HepG2 (cell line): ENCODE measurements around the gene CCDC88B. TPM values are rescaled to one million over a fixed set of nuclear protein-coding genes. Genes with fewer than 3 reads are reported as not detected.

Experiments
- AKAP8 ChIP-seq: sonication (generic); formaldehyde crosslinking; IDR thresholded peaks from 2 replicates; pipeline ENCODE4 v1.5.1; 2020; ENCODE audit warnings: mild to moderate bottlenecking, missing genetic modification reagents
- BCL6 ChIP-seq: IDR thresholded peaks from 2 replicates; pipeline ENCODE4 v1.6.1; 2016; ENCODE audit warnings: missing genetic modification reagents, missing compliant biosample characterization
- EED ChIP-seq: sonication (generic); formaldehyde crosslinking; IDR thresholded peaks from 2 replicates; pipeline ENCODE4 v1.5.0; 2020; ENCODE audit warnings: mild to moderate bottlenecking, missing genetic modification reagents
- ERF ChIP-seq: IDR thresholded peaks from 2 replicates; pipeline ENCODE4 v1.6.1; 2018; ENCODE audit warnings: missing biosample characterization, missing genetic modification reagents
- KLF9 ChIP-seq: IDR thresholded peaks from 2 replicates; pipeline ENCODE4 v1.6.1; 2016; ENCODE audit warnings: low read depth
- MLX ChIP-seq: IDR thresholded peaks from 2 replicates; pipeline ENCODE4 v1.6.1; 2016
- MLXIP ChIP-seq: sonication (generic); formaldehyde crosslinking; IDR thresholded peaks from 2 replicates; pipeline ENCODE4 v1.9.0; 2021; ENCODE audit warnings: missing genetic modification reagents, borderline replicate concordance
- PATZ1 ChIP-seq: sonication (generic); formaldehyde crosslinking; IDR thresholded peaks from 2 replicates; pipeline ENCODE4 v1.4.0; 2020; ENCODE audit warnings: missing genetic modification reagents
- PCBP1 ChIP-seq: fragments of 200-400 bp; formaldehyde crosslinking; IDR thresholded peaks from 2 replicates; pipeline ENCODE4 v1.6.1; 2017; ENCODE audit warnings: mild to moderate bottlenecking, low read depth, low read length, borderline replicate concordance
- SIN3A ChIP-seq: IDR thresholded peaks from 2 replicates; pipeline ENCODE4 v1.6.1; 2011; ENCODE audit warnings: low read depth, mild to moderate bottlenecking, control low read depth, low read length, borderline replicate concordance
- SMAD3 ChIP-seq: sonication (generic); formaldehyde crosslinking; IDR thresholded peaks from 2 replicates; pipeline ENCODE4 v1.4.0; 2020; ENCODE audit warnings: missing genetic modification reagents
- SOX13 ChIP-seq, 3 experiments: fragments of 450-650 bp in 1 of 3; sonication (generic) in 1 of 3; formaldehyde crosslinking in 1 of 3; IDR thresholded peaks in 2 of 3; conservative IDR thresholded peaks in 1 of 3; 2 replicates each; pipeline versions ENCODE4 v1.5.0 to v1.6.1; 2016 to 2020; ENCODE audit warnings: antibody characterized with exemption in 1 of 3, mild to moderate bottlenecking in 1 of 3, missing compliant biosample characterization in 1 of 3, missing genetic modification reagents in 1 of 3, moderate library complexity in 1 of 3
- WIZ ChIP-seq: sonication (generic); formaldehyde crosslinking; IDR thresholded peaks from 2 replicates; pipeline ENCODE4 v1.5.1; 2020; ENCODE audit warnings: mild to moderate bottlenecking, missing genetic modification reagents
- ZNF234 ChIP-seq: sonication (generic); formaldehyde crosslinking; conservative IDR thresholded peaks from 2 replicates; pipeline ENCODE4 v1.5.1; 2020; ENCODE audit warnings: mild to moderate bottlenecking, missing genetic modification reagents
- ZNF558 ChIP-seq: sonication (generic); formaldehyde crosslinking; IDR thresholded peaks from 2 replicates; pipeline ENCODE4 v1.9.0; 2022; ENCODE audit warnings: mild to moderate bottlenecking, missing genetic modification reagents, borderline replicate concordance
- ZNF607 ChIP-seq: sonication (generic); formaldehyde crosslinking; IDR thresholded peaks from 2 replicates; pipeline ENCODE4 v1.5.1; 2020; ENCODE audit warnings: missing genetic modification reagents, mild to moderate bottlenecking, borderline replicate concordance
- ZNF629 ChIP-seq: sonication (generic); formaldehyde crosslinking; conservative IDR thresholded peaks from 2 replicates; pipeline ENCODE4 v1.5.0; 2020; ENCODE audit warnings: missing genetic modification reagents
- ZNF720 ChIP-seq: sonication (generic); formaldehyde crosslinking; IDR thresholded peaks from 2 replicates; pipeline ENCODE4 v1.4.0; 2020; ENCODE audit warnings: missing genetic modification reagents
- ZNF883 ChIP-seq: sonication (generic); formaldehyde crosslinking; IDR thresholded peaks from 2 replicates; pipeline ENCODE4 v1.5.1; 2020; ENCODE audit warnings: mild to moderate bottlenecking, missing genetic modification reagents; ENCODE audit errors: not compliant biosample characterization
- polyA plus RNA-seq, 8 experiments: library from polyadenylated mRNA; depleted of rRNA in 3 of 8; stranded (reverse) in 7 of 8; unstranded in 1 of 8; fragments of >200 nt; fragmentation: Illumina TruSeq in 4 of 8; extraction: Trizol in 4 of 8; gene quantifications; 2 replicates each; pipeline versions ENCODE4 v1.2.1 to v1.2.3, GENCODE V29; 2011 to 2016; ENCODE audit warnings: low read depth in 4 of 8, missing spikeins in 1 of 8, mixed read lengths in 1 of 8; ENCODE audit not compliant: insufficient read depth in 1 of 8
- total RNA-seq, 5 experiments: library from RNA; depleted of rRNA; stranded (reverse); fragments of >200 nt; fragmentation: Illumina TruSeq; extraction: Trizol; gene quantifications; 2 replicates each; pipeline ENCODE4 v1.2.3, GENCODE V29; 2016; ENCODE audit warnings: low read depth in 1 of 5
- TF ChIP-seq, protein P1 (sequence below): sonication (generic); formaldehyde crosslinking; IDR thresholded peaks from 2 replicates; pipeline ENCODE4 v1.9.0; 2021; ENCODE audit warnings: missing genetic modification reagents, borderline replicate concordance
- TF ChIP-seq, protein P2 (sequence below): conservative IDR thresholded peaks from 2 replicates; pipeline ENCODE4 v1.6.1; 2018; ENCODE audit warnings: missing genetic modification reagents

CCDC88B gene
- total and polyA plus RNA-seq, 2 of the 13 experiments (the other 11 are each of a cell fraction or from before 2014, with no cell fraction given), result 3.6 to 4.8 TPM

DNA sequence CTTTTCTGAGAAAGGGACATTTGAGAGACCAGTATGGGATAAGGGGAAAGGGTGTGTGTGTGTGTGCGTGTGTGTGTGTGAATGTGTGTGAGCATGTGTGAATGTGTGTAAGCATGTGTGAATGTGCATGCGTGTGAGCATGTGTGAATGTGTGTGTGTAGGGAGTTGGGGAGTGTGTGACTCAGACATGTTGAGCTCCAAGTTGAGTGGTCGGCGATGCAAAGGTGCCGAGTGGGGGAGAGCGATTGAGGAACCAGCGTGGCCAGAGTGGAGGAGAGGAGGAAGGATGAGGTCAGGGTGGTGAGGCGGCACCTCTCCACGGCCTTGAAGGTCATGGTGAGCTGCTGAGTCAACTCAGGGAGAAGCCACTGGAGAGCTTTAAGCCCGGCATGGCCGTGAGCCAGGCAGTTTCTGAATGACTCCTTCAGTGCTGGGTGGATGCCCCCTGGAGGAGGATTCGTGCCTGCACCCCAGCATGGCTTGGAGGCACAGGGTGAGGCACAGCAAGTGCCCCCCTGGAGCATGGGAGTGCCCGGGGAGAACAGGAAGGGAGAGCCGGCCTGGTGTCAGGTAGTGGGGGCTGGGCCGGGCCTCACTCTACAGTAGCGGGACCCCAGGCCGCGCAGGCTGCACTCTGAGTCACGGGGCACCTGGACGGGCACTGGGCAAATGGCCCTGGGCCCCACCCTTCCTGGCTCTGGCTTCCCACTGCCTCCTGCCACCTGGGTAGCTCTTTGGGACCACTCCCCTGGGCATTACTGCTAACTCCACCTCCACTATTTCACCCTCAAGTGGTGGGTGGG lies 8.2 kb upstream of the CCDC88B start (continued):
- no peak for TF ChIP-seq ZNF720
- no peak for TF ChIP-seq SMAD3
- TF ChIP-seq MLX, result no peak
- no peak for TF ChIP-seq WIZ (CRISPR knock-in tag)
- TF ChIP-seq, protein P1, sequence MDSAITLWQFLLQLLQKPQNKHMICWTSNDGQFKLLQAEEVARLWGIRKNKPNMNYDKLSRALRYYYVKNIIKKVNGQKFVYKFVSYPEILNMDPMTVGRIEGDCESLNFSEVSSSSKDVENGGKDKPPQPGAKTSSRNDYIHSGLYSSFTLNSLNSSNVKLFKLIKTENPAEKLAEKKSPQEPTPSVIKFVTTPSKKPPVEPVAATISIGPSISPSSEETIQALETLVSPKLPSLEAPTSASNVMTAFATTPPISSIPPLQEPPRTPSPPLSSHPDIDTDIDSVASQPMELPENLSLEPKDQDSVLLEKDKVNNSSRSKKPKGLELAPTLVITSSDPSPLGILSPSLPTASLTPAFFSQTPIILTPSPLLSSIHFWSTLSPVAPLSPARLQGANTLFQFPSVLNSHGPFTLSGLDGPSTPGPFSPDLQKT (CRISPR knock-in tag), result no peak
- peak; percentile 58; the same call in 1 of the 2 replicates for TF ChIP-seq ERF (CRISPR knock-in tag)
- TF ChIP-seq AKAP8 (CRISPR knock-in tag), result no peak
- TF ChIP-seq, protein P2, sequence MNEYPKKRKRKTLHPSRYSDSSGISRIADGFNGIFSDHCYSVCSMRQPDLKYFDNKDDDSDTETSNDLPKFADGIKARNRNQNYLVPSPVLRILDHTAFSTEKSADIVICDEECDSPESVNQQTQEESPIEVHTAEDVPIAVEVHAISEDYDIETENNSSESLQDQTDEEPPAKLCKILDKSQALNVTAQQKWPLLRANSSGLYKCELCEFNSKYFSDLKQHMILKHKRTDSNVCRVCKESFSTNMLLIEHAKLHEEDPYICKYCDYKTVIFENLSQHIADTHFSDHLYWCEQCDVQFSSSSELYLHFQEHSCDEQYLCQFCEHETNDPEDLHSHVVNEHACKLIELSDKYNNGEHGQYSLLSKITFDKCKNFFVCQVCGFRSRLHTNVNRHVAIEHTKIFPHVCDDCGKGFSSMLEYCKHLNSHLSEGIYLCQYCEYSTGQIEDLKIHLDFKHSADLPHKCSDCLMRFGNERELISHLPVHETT (CRISPR knock-in tag), result no peak
- peak; percentile 51; the same call in 1 of the 2 replicates for TF ChIP-seq PATZ1 (CRISPR knock-in tag)
- 0 out of 2 replicates have a peak, but pooled peaks have one; percentile 17 for TF ChIP-seq PCBP1
- TF ChIP-seq ZNF558, result no peak
- TF ChIP-seq SIN3A, result no peak
- peak; percentile 31; the same call in 1 of the 2 replicates for TF ChIP-seq EED
- no peak for TF ChIP-seq SOX13 (IDR thresholded peaks at IDR 0.05)
- peak in 1 of 2 experiments; percentile 4; a peak in 1 of 4 replicates for TF ChIP-seq SOX13 (CRISPR knock-in tag; conservative IDR thresholded peaks at IDR 0.05 in 1 of 2, IDR thresholded peaks at IDR 0.05 in 1 of 2)
- TF ChIP-seq BCL6, result 0 out of 2 replicates have a peak, but pooled peaks have one; percentile 23
- no peak for TF ChIP-seq ZNF607 (CRISPR knock-in tag)
- TF ChIP-seq KLF9 (CRISPR knock-in tag), result no peak
- TF ChIP-seq MLXIP (CRISPR knock-in tag), result no peak
- no peak for TF ChIP-seq ZNF883
- TF ChIP-seq ZNF629 (CRISPR knock-in tag), result no peak
- TF ChIP-seq ZNF234 (CRISPR knock-in tag), result no peak
